Trophoblast cell (in vitro differentiated cells and primary cell): Measurements from ENCODE around the gene MUC22.

Experiments used
- DNase-seq, 2 donors: peaks; one replicate each; pipeline ENCODE4 v3.0.0-alpha.2; 2016
- H2AFZ ChIP-seq: 2 replicates; pipeline ENCODE4 v1.6.1; 2013; ENCODE audit warnings: low read length, moderate library complexity, mild to moderate bottlenecking; ENCODE audit not compliant: insufficient read depth, poor library complexity
- H2AK5ac ChIP-seq: 2 replicates; pipeline ENCODE4 v1.6.1; 2013; ENCODE audit warnings: mild to moderate bottlenecking, low read length
- H2BK120ac ChIP-seq: 2 replicates; pipeline ENCODE4 v1.6.1; 2013; ENCODE audit warnings: low read length, mild to moderate bottlenecking, moderate library complexity; ENCODE audit not compliant: insufficient read depth, poor library complexity
- H2BK12ac ChIP-seq: 2 replicates; pipeline ENCODE4 v1.6.1; 2013; ENCODE audit warnings: mild to moderate bottlenecking, low read length, moderate library complexity
- H2BK5ac ChIP-seq: 2 replicates; pipeline ENCODE4 v1.6.1; 2013; ENCODE audit warnings: low read length, low read depth, moderate library complexity, mild to moderate bottlenecking; ENCODE audit not compliant: poor library complexity
- H3K14ac ChIP-seq: 2 replicates; pipeline ENCODE4 v1.6.1; 2013; ENCODE audit warnings: mild to moderate bottlenecking, low read length
- H3K18ac ChIP-seq: 2 replicates; pipeline ENCODE4 v1.6.1; 2013; ENCODE audit warnings: mild to moderate bottlenecking, low read length
- H3K23ac ChIP-seq: 2 replicates; pipeline ENCODE4 v1.6.1; 2013; ENCODE audit warnings: low read length
- H3K27ac ChIP-seq: 2 replicates; pipeline ENCODE4 v1.5.1; 2013; ENCODE audit warnings: low read depth, mild to moderate bottlenecking, inconsistent platforms, low read length, moderate library complexity
- H3K27me3 ChIP-seq: 2 replicates; pipeline ENCODE4 v1.6.1; 2013; ENCODE audit warnings: inconsistent platforms, mild to moderate bottlenecking, low read length, moderate library complexity; ENCODE audit not compliant: insufficient read depth
- H3K36me3 ChIP-seq, 2 experiments: 1 replicate in 1 of 2; 2 replicates in 1 of 2; pipeline ENCODE4 v1.6.1; 2013; ENCODE audit warnings: low read length in 2 of 2, mild to moderate bottlenecking in 2 of 2, moderate library complexity in 1 of 2; ENCODE audit not compliant: insufficient read depth in 2 of 2, control insufficient read depth in 1 of 2
- H3K4ac ChIP-seq: 2 replicates; pipeline ENCODE4 v1.6.1; 2013; ENCODE audit warnings: low read depth, mild to moderate bottlenecking, low read length, moderate library complexity
- H3K4me1 ChIP-seq, 2 experiments: 1 replicate in 1 of 2; 2 replicates in 1 of 2; pipeline ENCODE4 v1.6.1; 2013; ENCODE audit warnings: low read length in 2 of 2, mild to moderate bottlenecking in 2 of 2, moderate library complexity in 1 of 2; ENCODE audit not compliant: insufficient read depth in 2 of 2, control insufficient read depth in 1 of 2
- H3K4me2 ChIP-seq: 2 replicates; pipeline ENCODE4 v1.6.1; 2013; ENCODE audit warnings: inconsistent platforms, mild to moderate bottlenecking, low read length, moderate library complexity
- H3K4me3 ChIP-seq: 2 replicates; pipeline ENCODE4 v1.5.1; 2013; ENCODE audit warnings: mild to moderate bottlenecking, low read depth, low read length, inconsistent platforms
- H3K79me1 ChIP-seq: one replicate; pipeline ENCODE4 v1.6.1; 2013; ENCODE audit warnings: low read length
- H3K79me2 ChIP-seq: 2 replicates; pipeline ENCODE4 v1.6.1; 2013; ENCODE audit warnings: low read length, mild to moderate bottlenecking; ENCODE audit not compliant: control insufficient read depth, insufficient read depth, poor library complexity
- H3K9ac ChIP-seq: 2 replicates; pipeline ENCODE4 v1.6.1; 2013; ENCODE audit warnings: mild to moderate bottlenecking, low read length
- H3K9me3 ChIP-seq: 2 replicates; pipeline ENCODE4 v1.6.1; 2013; ENCODE audit warnings: low read depth, mild to moderate bottlenecking, control low read depth, inconsistent platforms, low read length; ENCODE audit not compliant: insufficient read depth
- H4K12ac ChIP-seq: 2 replicates; pipeline ENCODE4 v1.6.1; 2013; ENCODE audit warnings: low read depth, mild to moderate bottlenecking, low read length, moderate library complexity
- H4K8ac ChIP-seq: 2 replicates; pipeline ENCODE4 v1.6.1; 2013; ENCODE audit warnings: low read depth, mild to moderate bottlenecking, low read length, moderate library complexity
- H4K91ac ChIP-seq: one replicate; pipeline ENCODE4 v1.6.1; 2013; ENCODE audit warnings: low read depth, mild to moderate bottlenecking, low read length, moderate library complexity
- WGBS: extraction: QIAGEN DNeasy Blood & Tissue Kit; methylation state at CpG from one replicate; pipeline ENCODE4 v1.1.7; 2013; ENCODE audit warnings: missing lambda C conversion rate; ENCODE audit not compliant: insufficient read length, insufficient coverage; ENCODE audit errors: extremely low coverage; 5-methylcytosine and 5-hydroxymethylcytosine counted together

The MUC22 gene

GRCh38 chr6:31037169-31037568, 26.9 kb downstream of the MUC22 start:
- H4K12ac ChIP-seq = no peak overlapping the region
- WGBS = no CpG with 5 or more reads among the region's 7 CpGs
- H3K4ac ChIP-seq = no peak overlapping the region
- H3K27ac ChIP-seq = no peak overlapping the region
- no peaks in the 10 kb centered on the region for H3K36me3 ChIP-seq
- no peak overlapping the region for H3K9ac ChIP-seq
- no peak overlapping the region for H2BK120ac ChIP-seq
- H3K27me3 ChIP-seq = no peaks in the 10 kb centered on the region
- H3K14ac ChIP-seq = no peak overlapping the region
- no peaks in the 10 kb centered on the region for H3K79me2 ChIP-seq
- H2AK5ac ChIP-seq = no peak overlapping the region
- H2AFZ ChIP-seq = no peak overlapping the region
- DNase-seq = peak in 1 of 2 donors; percentile 30
- H3K23ac ChIP-seq = no peak overlapping the region
- peaks cover 11 to 17% of the 10 kb centered on the region in 2 experiments for H3K4me1 ChIP-seq
- H3K79me1 ChIP-seq = peaks cover 6% of the 10 kb centered on the region
- no peak overlapping the region for H2BK5ac ChIP-seq
- H3K18ac ChIP-seq = no peak overlapping the region
- H3K4me2 ChIP-seq = no peak overlapping the region
- H3K9me3 ChIP-seq = no peaks in the 10 kb centered on the region
- H4K8ac ChIP-seq = no peak overlapping the region
- H4K91ac ChIP-seq = peak overlapping the region; percentile 3
- H2BK12ac ChIP-seq = no peak overlapping the region
- H3K4me3 ChIP-seq = no peak overlapping the region

GRCh38 chr6:31037682-31038081, 27.4 kb downstream of the MUC22 start:
- Histone ChIP-seq H2AK5ac (no peak overlapping the region), H3K4me1 (peaks cover 11 to 17% of the 10 kb centered on the region in 2 experiments), H3K4me2 (no peak overlapping the region), H3K4me3 (no peak overlapping the region), H3K79me2 (no peaks in the 10 kb centered on the region), H4K8ac (no peak overlapping the region), H2BK120ac (no peak overlapping the region), H3K14ac (no peak overlapping the region), H3K23ac (no peak overlapping the region), H3K18ac (no peak overlapping the region), H3K9ac (no peak overlapping the region), H2AFZ (no peak overlapping the region), H3K27me3 (no peaks in the 10 kb centered on the region), H2BK12ac (no peak overlapping the region), H3K4ac (no peak overlapping the region), H3K9me3 (no peaks in the 10 kb centered on the region), H4K12ac (no peak overlapping the region), H3K36me3 (no peaks in the 10 kb centered on the region), H3K27ac (no peak overlapping the region), H2BK5ac (no peak overlapping the region), H4K91ac (peak overlapping the region; percentile 6), H3K79me1 (peaks cover 6% of the 10 kb centered on the region)
- DNase-seq = peak in 1 of 2 donors; percentile 47
- no CpG with 5 or more reads among the region's 3 CpGs for WGBS

- H3K18ac ChIP-seq = no peak overlapping the region
- no peaks in the 10 kb centered on the region for H3K27me3 ChIP-seq
- peaks cover 6% of the 10 kb centered on the region for H3K79me1 ChIP-seq
- H3K4me2 ChIP-seq = no peak overlapping the region
- no peak overlapping the region for H3K27ac ChIP-seq
- no peak for DNase-seq
- no peak overlapping the region for H4K12ac ChIP-seq
- H4K91ac ChIP-seq = no peak overlapping the region
- no CpG with 5 or more reads among the region's 8 CpGs for WGBS
- H2AK5ac ChIP-seq = no peak overlapping the region
- no peak overlapping the region for H3K4ac ChIP-seq
- no peaks in the 10 kb centered on the region for H3K9me3 ChIP-seq
- H2AFZ ChIP-seq = no peak overlapping the region
- H3K36me3 ChIP-seq = no peaks in the 10 kb centered on the region
- H3K79me2 ChIP-seq = no peaks in the 10 kb centered on the region
- H2BK12ac ChIP-seq = no peak overlapping the region
- no peak overlapping the region for H2BK120ac ChIP-seq
- no peak overlapping the region for H3K23ac ChIP-seq
- no peak overlapping the region for H3K9ac ChIP-seq
- no peak overlapping the region for H2BK5ac ChIP-seq
- no peak overlapping the region for H3K14ac ChIP-seq
- H4K8ac ChIP-seq = no peak overlapping the region
- H3K4me1 ChIP-seq = peaks cover 11 to 17% of the 10 kb centered on the region in 2 experiments
- H3K4me3 ChIP-seq = no peak overlapping the region
Measured at GRCh38 chr6:31038559-31038958, 28.3 kb downstream of the MUC22 start.

DNA sequence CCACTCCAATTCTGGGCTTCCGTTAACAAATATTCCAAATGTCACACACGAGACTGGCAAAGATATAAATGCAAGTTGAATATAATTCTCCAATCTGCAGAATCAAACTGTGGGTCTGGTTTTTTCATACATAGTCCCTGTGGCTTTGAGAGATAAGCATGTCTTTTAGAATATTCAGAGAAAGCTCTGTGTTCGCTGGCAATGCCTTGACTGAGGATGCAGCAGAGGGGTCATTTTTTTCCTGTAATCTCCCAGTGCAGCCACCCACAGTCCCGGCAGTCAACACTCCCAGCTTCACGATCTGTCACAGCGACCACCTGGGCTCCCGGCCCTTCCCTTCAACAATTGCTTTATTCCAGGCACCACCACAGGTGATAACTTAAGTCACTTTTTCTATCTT, 30.5 kb downstream of the MUC22 start:
- no peak overlapping the region for H4K8ac ChIP-seq
- H3K36me3 ChIP-seq = no peaks in the 10 kb centered on the region
- H4K12ac ChIP-seq = no peak overlapping the region
- no peak overlapping the region for H3K18ac ChIP-seq
- no peak overlapping the region for H3K4ac ChIP-seq
- WGBS = no CpG with 5 or more reads among the region's 7 CpGs
- H3K79me2 ChIP-seq = no peaks in the 10 kb centered on the region
- H3K14ac ChIP-seq = peak overlapping the region; percentile 74
- H3K9ac ChIP-seq = no peak overlapping the region
- peak overlapping the region; percentile 88 for H3K27ac ChIP-seq
- peaks cover 11 to 17% of the 10 kb centered on the region in 2 experiments for H3K4me1 ChIP-seq
- H3K27me3 ChIP-seq = no peaks in the 10 kb centered on the region
- no peak for DNase-seq
- H2AFZ ChIP-seq = no peak overlapping the region
- no peaks in the 10 kb centered on the region for H3K9me3 ChIP-seq
- H2BK120ac ChIP-seq = peak overlapping the region; percentile 83
- H2BK5ac ChIP-seq = peak overlapping the region; percentile 78
- no peak overlapping the region for H3K23ac ChIP-seq
- peak overlapping the region; percentile 84 for H4K91ac ChIP-seq
- peaks cover 6% of the 10 kb centered on the region for H3K79me1 ChIP-seq
- H2BK12ac ChIP-seq = peak overlapping the region; percentile 76
- H3K4me3 ChIP-seq = no peak overlapping the region
- H2AK5ac ChIP-seq = peak overlapping the region; percentile 66
- H3K4me2 ChIP-seq = no peak overlapping the region
